Embryonic facial prominence (tissue), 1 donor: ENCODE measurements around the gene ASIC4.

Experiments
- DNase-seq: peaks from one replicate; pipeline ENCODE4 v3.0.0-alpha.2; 2016; ENCODE audit errors: extremely low spot score

Gene ASIC4

DNA sequence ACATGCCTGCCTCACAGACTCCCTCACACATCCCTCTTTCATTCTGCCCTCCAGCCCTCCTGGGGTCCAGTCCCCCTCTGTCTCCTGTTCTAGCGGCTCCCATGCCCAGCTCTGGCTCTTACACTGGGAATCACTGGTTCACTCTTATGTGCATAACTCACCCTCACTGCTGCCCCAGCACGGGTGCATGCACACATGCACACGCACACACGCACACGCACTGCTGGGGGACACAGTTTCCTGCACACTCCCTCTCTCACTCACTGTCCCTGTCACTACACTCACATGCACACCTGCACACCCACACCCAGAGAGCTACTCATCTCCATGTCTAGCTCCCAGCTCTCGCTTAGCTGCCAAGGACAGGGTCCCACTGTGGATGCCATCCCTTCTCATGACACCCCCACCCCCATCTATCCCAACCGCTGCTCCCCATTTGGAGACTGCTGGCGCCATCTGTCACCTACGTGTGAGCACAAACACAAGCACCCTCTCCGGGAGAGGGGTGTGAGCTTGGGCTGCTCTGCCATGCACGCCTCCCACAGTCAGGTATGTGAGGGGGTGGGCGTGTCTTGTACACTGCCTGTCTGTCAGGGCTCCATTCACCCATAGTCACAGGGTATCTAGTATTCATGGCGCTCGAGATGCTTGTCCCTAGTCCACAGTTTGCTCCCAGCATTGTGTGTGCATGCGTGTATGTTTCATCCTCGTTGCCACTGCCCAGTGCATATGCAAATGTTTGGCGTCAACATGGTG lies 1.8 kb downstream of the ASIC4 start:
- no peak for DNase-seq

GRCh38 chr2:219516888-219517287 lies 2.6 kb downstream of the ASIC4 start:
- DNase-seq, result no peak

DNA sequence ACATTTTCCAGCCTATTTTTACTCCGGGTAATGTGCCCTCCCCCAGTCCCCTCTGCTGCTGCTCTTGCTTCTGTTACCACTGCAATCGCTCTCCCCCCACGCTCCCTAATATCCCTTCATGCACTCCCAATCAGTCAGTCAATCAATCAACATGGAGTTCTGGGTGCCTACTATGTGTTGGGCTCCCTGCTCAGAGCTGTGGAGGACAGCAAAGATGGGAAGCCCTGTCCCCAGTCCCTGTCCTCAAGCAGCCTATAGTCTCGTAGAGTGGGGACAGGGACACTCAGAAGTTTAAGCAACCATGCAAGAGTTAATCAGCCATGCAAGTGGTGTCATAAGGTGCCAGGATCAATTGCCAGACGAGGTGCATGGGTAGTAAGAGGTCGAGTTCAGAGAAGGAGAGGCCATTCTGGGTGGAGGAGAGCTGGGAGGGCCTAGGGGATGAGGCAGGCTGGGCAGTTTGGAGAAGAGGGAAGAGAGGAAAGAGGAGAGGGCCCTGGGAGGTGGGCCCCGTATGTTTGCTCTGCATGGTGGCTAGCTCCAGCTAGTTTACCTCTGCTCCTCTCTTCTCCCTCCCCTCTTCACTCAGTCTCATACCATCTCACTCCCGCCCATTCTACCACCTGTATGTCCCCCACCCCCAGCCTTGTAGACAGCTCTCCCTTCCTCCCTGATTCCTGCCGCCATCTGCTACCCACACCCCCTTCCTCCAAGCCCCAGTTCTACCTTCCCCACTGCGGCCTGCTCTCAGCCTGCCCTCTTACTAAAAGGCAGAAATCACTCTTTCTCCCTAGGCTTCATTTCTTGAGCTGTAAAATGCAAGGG lies 3.9 kb downstream of the ASIC4 start:
- DNase-seq, result no peak

- no peak for DNase-seq
Observed at GRCh38 chr2:219519526-219519916, 5.2 kb downstream of the ASIC4 start.

GRCh38 chr2:219520079-219520478 lies 5.8 kb downstream of the ASIC4 start:
- DNase-seq, result no peak

GRCh38 chr2:219521066-219521880 lies 7.0 kb downstream of the ASIC4 start:
- no peak for DNase-seq

DNA sequence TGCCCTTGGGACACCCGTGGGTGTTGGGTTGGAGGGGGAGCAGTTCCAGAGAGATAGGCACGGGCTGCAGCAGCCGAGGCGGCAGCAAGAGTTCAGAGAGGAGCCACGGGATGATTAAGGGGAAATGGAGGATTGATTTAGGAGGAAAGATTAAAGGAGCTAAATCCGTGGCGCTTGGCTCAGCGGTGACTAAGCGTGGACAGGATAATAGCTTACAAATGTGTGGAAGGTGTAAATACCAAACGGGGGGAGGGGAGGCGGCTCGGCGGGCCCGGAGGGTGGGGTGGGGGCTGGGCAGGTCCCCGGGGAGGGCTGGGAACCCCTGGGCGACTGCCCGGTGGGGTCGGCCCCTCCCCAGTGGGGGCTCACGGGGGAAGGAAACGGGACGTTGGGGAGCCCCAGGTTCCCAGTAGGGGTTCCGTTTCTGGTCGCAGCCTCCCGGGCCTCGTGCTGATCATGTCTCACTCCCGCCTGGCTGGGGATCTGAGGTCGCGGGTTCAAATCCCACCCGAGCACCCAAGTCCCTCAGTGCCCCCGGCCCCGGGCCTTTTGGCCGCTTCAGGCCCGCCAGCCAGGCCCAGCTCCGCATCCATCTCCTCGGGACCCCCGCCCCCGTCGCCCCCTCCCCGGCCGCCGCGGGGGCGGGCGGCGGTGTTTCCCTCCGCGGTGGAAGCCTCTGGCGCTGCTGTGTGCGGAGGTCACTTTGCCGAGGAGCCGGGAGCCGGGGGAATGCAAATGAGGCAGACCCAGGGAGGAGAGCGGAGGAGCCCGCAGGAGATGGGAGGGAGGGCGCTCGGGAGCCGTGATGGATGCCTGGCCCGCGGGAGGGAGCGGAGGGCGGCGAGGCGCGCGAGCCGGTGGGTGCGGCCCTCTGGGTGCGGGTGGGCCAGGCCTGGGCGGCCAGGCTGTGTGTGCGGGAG lies 8.1 kb downstream of the ASIC4 start:
- no peak for DNase-seq

GRCh38 chr2:219523031-219523671 lies 8.9 kb downstream of the ASIC4 start:
- DNase-seq, result no peak

- DNase-seq, result no peak
Observed at GRCh38 chr2:219524817-219525216, 10.5 kb downstream of the ASIC4 start.

- DNase-seq, result no peak
Observed at GRCh38 chr2:219525533-219526232, 11.4 kb downstream of the ASIC4 start.

GRCh38 chr2:219526320-219527075 lies 12.2 kb downstream of the ASIC4 start:
- no peak for DNase-seq

- no peak for DNase-seq
Observed at GRCh38 chr2:219527076-219527394, 12.8 kb downstream of the ASIC4 start.

DNA sequence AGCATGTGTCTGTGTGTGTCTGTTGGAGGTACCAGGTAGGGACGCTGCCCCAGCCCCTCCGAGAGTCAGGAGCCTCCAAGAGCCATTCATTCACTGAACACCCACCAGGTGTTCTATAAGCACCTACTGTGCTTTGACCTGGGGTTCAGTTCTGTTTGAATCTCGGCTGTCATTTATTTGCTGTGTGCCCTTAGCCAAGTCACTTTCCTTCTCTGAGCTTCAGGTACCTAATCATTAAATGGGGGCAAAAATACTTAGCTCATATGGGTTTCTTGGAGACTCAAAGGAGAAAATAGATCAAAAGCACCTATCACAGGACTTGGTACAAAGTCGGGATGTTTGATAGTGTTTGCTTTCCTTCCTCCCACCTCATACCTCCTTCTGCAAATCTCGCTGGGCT lies 13.2 kb downstream of the ASIC4 start:
- DNase-seq, result no peak

DNA sequence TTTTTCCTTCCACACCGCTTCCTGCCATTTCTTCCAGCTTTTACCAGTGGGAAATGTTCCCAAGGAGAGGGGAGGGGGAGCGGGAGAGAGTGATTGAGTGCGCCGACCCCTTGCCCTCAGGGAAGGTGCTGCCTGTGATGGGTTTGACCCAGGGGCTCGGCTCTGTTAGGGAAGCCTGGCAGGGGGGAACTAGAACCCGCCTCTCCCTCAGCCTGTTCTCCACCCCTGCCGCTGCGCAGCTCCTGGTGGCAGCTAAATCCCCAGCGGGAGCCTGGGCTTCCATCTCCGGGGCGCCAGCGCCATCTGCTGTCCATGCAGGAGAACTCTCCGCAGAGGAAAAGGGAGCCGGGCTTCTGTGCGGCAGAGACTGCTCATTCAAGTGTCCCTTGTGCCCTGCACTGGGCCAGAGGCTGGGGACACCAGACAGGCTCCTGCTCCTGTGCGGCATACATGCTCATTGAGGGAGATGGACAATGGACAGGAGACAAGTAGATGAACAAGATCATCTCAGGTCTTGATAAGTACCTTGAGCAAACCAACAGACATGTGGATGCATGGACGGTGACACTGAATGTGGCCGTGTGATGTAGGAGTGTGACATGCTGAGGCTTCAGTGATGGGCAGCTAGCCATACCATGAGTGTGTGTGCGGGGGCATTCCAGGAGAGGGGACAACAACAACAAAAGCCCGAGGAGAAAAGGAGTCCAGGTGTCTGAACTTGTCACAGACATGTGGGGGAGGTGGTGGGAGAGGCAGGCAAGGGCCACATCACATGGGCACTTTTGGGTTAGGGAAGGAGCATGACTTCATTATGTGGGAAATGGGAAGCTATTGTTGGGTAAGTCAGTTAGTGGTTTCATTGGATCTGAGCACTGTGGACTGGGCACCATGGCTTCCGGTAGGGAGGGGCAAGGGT lies 16.0 kb downstream of the ASIC4 start:
- DNase-seq, result peak; percentile 71

GRCh38 chr2:219531639-219532377 lies 17.5 kb downstream of the ASIC4 start:
- no peak for DNase-seq

DNA sequence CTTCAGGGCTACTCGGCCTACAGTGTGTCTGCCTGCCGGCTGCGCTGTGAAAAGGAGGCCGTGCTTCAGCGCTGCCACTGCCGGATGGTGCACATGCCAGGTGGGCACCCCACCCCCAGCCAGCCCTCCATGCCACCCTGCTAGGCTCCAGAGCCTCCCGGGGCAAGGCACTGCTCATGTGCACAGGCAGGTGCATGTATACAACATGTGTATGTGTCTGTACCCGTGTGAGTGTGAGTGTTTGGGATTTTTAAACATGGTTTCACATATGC lies 18.0 kb downstream of the ASIC4 start:
- DNase-seq, result no peak

- no peak for DNase-seq
Observed at GRCh38 chr2:219533930-219534661, 19.8 kb downstream of the ASIC4 start.
